ENCODE measurements around the gene SMIM24. TPM values are rescaled to one million over a fixed set of nuclear protein-coding genes. Genes with fewer than 3 reads are reported as not detected.
A peak's percentile ranks its signal among the peaks of the same experiment; 100 is the strongest.

Gene SMIM24
- total and polyA plus RNA-seq, 11 donors = 0.15 TPM; not detected in 10

GRCh38 chr19:3464587-3465235 is 15.6 kb downstream of the SMIM24 start:
- no peaks in the 10 kb centered on the region for H3K27me3 ChIP-seq
- ATAC-seq (peak in 1 of 4 donors; percentile 23), DNase-seq (no peak)
- no peak overlapping the region for H3K4me3 ChIP-seq
- H3K36me3 ChIP-seq = peaks cover 0 to 29% (median 22%) of the 10 kb centered on the region in 9 donors
- TF ChIP-seq CTCF (IDR thresholded peaks at IDR 0.05) = no peak
- no peak for TF ChIP-seq POLR2A (IDR thresholded peaks at IDR 0.05)
- H3K4me1 ChIP-seq = peaks cover 0 to 55% (median 21%) of the 10 kb centered on the region in 12 donors
- H3K9me3 ChIP-seq = no peaks in the 10 kb centered on the region
- peak overlapping the region in 3 of 12 donors; percentile 7 to 92 (median 41) for H3K27ac ChIP-seq
- intact Hi-C loops (cut with DNase I) = loop anchor here in 4 of 10 donors (2.0 to 5.0 kb wide), 3 partner anchors 32 to 68 kb away; no protein-coding TSS in a partner anchor
- 70 to 84% (median 81%) methylated on average over 9 to 31 of the region's 31 CpGs for WGBS, 4 donors

DNA sequence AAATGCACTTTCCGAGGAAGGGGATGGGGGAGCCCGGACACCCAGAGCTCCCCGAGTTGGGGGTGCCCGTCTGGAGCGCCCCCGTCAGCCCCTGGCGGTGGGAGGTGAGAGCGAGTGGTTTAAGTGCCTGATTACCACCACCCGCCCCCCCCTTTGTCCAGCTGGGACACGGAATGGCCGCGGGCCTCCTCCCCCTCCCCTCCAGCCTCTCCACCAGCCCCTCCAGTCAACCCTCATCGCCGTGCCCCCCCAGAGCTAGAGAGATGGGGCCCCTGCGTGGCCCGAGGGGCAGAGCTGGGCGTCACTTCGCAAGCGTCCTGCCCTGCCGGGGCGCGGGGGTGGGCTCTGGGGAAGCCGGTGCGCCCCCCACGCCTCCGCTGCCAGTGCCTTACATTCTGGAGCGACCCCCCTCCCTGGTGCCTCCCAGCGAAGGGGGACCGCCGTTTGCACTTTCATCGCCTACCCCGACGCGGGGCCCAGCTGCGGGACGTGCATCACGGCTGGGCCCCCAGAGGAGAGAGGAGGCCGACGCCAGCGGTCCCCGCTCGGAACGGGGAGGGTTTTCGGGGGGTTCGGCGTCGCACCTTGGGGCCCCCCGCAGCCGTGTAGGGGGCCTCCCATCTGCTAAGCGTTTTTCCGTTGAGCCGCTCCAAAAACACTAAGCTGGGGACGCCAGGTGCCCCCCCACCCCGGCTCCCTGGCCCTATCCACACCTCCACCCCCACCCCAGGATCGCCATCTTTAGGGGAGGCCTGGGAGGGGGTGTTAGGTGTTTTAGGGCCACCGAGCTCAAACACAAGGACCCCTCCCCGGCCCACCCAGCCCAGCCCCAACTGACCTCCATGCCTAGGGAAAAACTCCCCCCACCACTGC is 16.4 kb downstream of the SMIM24 start:
- 78 to 89% (median 83%) methylated on average over 40 to 57 of the region's 57 CpGs for WGBS, 4 donors
- no peak for TF ChIP-seq CTCF (IDR thresholded peaks at IDR 0.05)
- TF ChIP-seq POLR2A (IDR thresholded peaks at IDR 0.05) = no peak
- intact Hi-C loops (cut with DNase I) = loop anchor here in 1 of 10 donors (2.0 kb wide), 1 partner anchor 67 kb away; no protein-coding TSS in a partner anchor
- Histone ChIP-seq H3K9me3 (no peaks in the 10 kb centered on the region), H3K36me3 (peaks cover 0 to 29% (median 22%) of the 10 kb centered on the region in 9 donors), H3K4me1 (peaks cover 0 to 62% (median 26%) of the 10 kb centered on the region in 12 donors), H3K27ac (peak overlapping the region in 3 of 12 donors; percentile 7 to 92 (median 41)), H3K4me3 (no peak overlapping the region), H3K27me3 (no peaks in the 10 kb centered on the region)
- ATAC-seq (no peak), DNase-seq (no peak)

GRCh38 chr19:3462991-3463713 is 17.2 kb downstream of the SMIM24 start:
- 79 to 83% (median 80%) methylated on average over 35 to 58 of the region's 58 CpGs for WGBS, 4 donors
- TF ChIP-seq POLR2A (IDR thresholded peaks at IDR 0.05) (no peak), CTCF (IDR thresholded peaks at IDR 0.05) (no peak)
- DNase-seq (no peak), ATAC-seq (no peak)
- peaks cover 0 to 66% (median 32%) of the 10 kb centered on the region in 12 donors for H3K4me1 ChIP-seq
- no peaks in the 10 kb centered on the region for H3K9me3 ChIP-seq
- no peak overlapping the region for H3K4me3 ChIP-seq
- intact Hi-C loops (cut with DNase I) = no loop called here
- no peaks in the 10 kb centered on the region for H3K27me3 ChIP-seq
- H3K27ac ChIP-seq = peak overlapping the region in 3 of 12 donors; percentile 2 to 92 (median 30)
- peaks cover 0 to 29% (median 22%) of the 10 kb centered on the region in 9 donors for H3K36me3 ChIP-seq

Data from heart left ventricle (tissue), 16 donors.